Measurements from ENCODE around the gene APOM.

APOM gene

DNA sequence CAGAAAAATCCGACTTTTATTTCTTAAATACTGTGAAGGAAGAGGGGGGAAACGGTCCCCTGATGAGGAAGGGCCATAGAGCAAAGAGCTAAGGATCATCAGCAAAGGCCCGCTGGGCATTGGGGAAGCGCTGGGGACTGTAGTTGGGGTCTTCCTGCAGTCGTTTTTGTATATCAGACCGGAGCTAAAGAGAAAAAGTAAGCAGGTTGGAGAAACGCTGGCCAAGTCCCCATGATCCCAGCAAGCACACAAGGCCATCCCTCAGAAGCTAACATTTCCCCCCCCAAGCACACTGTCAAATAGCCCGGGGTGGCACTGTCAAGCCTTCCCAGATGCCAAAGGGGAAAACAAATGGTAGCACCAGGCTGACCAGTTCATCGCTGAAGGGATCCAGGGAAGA, 16.7 kb upstream of the APOM start:
- DNase-seq (ENCODE audit: low read depth), result no peak
- H3K4me3 ChIP-seq (ENCODE audit: low read length), result no peak overlapping the region
- TF ChIP-seq, protein P1, sequence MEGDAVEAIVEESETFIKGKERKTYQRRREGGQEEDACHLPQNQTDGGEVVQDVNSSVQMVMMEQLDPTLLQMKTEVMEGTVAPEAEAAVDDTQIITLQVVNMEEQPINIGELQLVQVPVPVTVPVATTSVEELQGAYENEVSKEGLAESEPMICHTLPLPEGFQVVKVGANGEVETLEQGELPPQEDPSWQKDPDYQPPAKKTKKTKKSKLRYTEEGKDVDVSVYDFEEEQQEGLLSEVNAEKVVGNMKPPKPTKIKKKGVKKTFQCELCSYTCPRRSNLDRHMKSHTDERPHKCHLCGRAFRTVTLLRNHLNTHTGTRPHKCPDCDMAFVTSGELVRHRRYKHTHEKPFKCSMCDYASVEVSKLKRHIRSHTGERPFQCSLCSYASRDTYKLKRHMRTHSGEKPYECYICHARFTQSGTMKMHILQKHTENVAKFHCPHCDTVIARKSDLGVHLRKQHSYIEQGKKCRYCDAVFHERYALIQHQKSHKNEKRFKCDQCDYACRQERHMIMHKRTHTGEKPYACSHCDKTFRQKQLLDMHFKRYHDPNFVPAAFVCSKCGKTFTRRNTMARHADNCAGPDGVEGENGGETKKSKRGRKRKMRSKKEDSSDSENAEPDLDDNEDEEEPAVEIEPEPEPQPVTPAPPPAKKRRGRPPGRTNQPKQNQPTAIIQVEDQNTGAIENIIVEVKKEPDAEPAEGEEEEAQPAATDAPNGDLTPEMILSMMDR (conservative IDR thresholded peaks at IDR 0.05; ENCODE audit: low read depth, low read length), result no peak

GRCh38 chr6:31639449-31639861, 16.2 kb upstream of the APOM start:
- DNase-seq (ENCODE audit: low read depth), result no peak
- TF ChIP-seq, protein P1 (conservative IDR thresholded peaks at IDR 0.05; ENCODE audit: low read depth, low read length), result no peak
- H3K4me3 ChIP-seq (ENCODE audit: low read length), result no peak overlapping the region

- H3K4me3 ChIP-seq (ENCODE audit: low read length), result no peak overlapping the region
- TF ChIP-seq, protein P1 (conservative IDR thresholded peaks at IDR 0.05; ENCODE audit: low read depth, low read length), result no peak
- no peak for DNase-seq (ENCODE audit: low read depth)
Measured at GRCh38 chr6:31640612-31641011, 15.1 kb upstream of the APOM start.

GRCh38 chr6:31641370-31641769, 14.3 kb upstream of the APOM start:
- TF ChIP-seq, protein P1 (conservative IDR thresholded peaks at IDR 0.05; ENCODE audit: low read depth, low read length), result no peak
- H3K4me3 ChIP-seq (ENCODE audit: low read length), result no peak overlapping the region
- DNase-seq (ENCODE audit: low read depth), result no peak

DNA sequence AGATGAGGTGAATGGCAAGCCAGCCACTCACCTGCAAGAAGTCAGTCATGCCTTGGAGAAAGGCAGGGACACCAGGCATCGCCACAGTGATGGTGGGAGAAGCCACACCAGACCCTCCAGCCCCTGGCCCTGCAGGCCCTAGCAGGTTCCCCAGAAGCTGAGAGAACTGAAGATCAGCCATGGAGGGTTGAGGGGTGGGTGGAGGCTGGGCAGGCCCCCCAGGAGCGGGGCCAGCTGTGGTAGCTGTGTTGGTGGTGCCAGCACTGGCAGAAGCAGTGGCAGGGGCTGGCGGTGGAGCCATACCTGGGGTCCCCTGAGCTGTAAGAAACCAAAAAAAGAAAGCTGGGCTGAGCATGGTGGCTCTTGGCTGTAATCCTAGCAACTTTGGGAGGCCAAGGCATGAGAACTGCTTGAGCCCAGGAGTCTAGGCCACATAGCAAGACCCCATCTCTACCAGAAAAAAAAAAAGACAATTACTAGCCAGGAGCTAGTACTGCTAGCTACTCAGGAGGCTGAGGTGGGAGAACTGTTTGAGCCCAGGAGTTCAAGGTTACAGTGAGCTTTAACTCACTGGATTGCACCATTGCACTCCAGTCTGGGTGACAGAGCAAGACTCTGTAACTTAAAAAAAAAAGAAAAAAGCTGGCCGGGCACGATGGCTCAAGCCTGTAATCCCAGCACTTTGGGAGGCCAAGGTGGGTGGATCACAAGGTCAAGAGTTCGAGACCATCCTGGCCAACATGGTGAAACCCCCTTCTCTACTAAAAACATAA, 12.7 kb upstream of the APOM start:
- no peak overlapping the region for H3K4me3 ChIP-seq (ENCODE audit: low read length)
- DNase-seq (ENCODE audit: low read depth), result no peak
- TF ChIP-seq, protein P1 (conservative IDR thresholded peaks at IDR 0.05; ENCODE audit: low read depth, low read length), result no peak

GRCh38 chr6:31643818-31644454, 11.8 kb upstream of the APOM start:
- TF ChIP-seq, protein P1 (conservative IDR thresholded peaks at IDR 0.05; ENCODE audit: low read depth, low read length), result no peak
- DNase-seq (ENCODE audit: low read depth), result no peak
- H3K4me3 ChIP-seq (ENCODE audit: low read length), result no peak overlapping the region

DNA sequence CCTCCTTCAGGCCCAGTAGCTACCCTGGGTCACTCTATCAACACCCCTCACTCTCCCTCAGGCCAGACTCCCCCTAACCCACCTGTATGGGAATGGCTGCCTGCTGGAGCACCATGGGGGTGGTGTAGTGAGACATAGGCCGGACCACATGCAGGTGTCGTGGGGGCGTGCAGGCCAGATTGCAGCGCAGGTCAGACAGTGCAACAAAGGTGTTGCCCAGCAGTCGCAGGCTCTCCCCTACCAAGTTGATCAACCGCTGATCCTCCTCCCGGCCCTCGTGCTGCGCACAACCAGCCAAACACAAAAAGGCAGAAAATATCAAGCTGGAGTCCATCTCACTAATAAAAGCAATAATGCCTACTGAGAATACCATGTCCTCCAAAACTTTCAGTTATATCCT, 10.4 kb upstream of the APOM start:
- TF ChIP-seq, protein P1 (conservative IDR thresholded peaks at IDR 0.05; ENCODE audit: low read depth, low read length), result no peak
- H3K4me3 ChIP-seq (ENCODE audit: low read length), result no peak overlapping the region
- DNase-seq (ENCODE audit: low read depth), result no peak

All from retinal pigment epithelial cell (primary cell).